GM18870 (cell line): Measurements from ENCODE around the gene NUP43.
A peak's percentile ranks its signal among the peaks of the same experiment; 100 is the strongest.
"Not testable (repeated sequence)": the region's sequence is repeated elsewhere in the genome, so short reads cannot be mapped to it uniquely, and the experiment has no call there.

Source experiments
- ATAC-seq: cut with Tn5 transposase; IDR thresholded peaks from one replicate; pipeline ENCODE4 v1.9.1; 2021; ENCODE audit warnings: moderate library complexity; ENCODE audit not compliant: unreplicated experiment

The NUP43 gene

GRCh38 chr6:149746147-149746946 is at the start of gene NUP43:
TSS of gene NUP43 (minus strand) at chr6:149746529. CDS start at chr6:149746495, 34 bp downstream.
- peak; percentile 52 for ATAC-seq

GRCh38 chr6:149783551-149783950 is 37.2 kb upstream of the NUP43 start:
- no peak for ATAC-seq

- no peak for ATAC-seq
Measured at GRCh38 chr6:149782337-149782736, 36.0 kb upstream of the NUP43 start.

GRCh38 chr6:149781715-149782114 is 35.4 kb upstream of the NUP43 start:
- no peak for ATAC-seq

GRCh38 chr6:149779644-149779963 is 33.3 kb upstream of the NUP43 start:
- no peak for ATAC-seq

- ATAC-seq, result no peak
Measured at GRCh38 chr6:149777624-149778023, 31.3 kb upstream of the NUP43 start.

- ATAC-seq, result no peak
Measured at GRCh38 chr6:149771925-149772324, 25.6 kb upstream of the NUP43 start.

- no peak for ATAC-seq
Measured at GRCh38 chr6:149771185-149771584, 24.9 kb upstream of the NUP43 start.

- ATAC-seq, result no peak
Measured at GRCh38 chr6:149769676-149770075, 23.3 kb upstream of the NUP43 start.

GRCh38 chr6:149766156-149766769 is 19.9 kb upstream of the NUP43 start:
- ATAC-seq, result no peak

- ATAC-seq, result no peak
Measured at GRCh38 chr6:149763866-149764265, 17.5 kb upstream of the NUP43 start.

GRCh38 chr6:149761438-149761837 is 15.1 kb upstream of the NUP43 start:
- ATAC-seq, result peak; percentile 99

- no peak for ATAC-seq
Measured at GRCh38 chr6:149756261-149756636, 9.9 kb upstream of the NUP43 start.

GRCh38 chr6:149755300-149756260 is 9.3 kb upstream of the NUP43 start:
- peak; percentile 71 for ATAC-seq

GRCh38 chr6:149754548-149754947 is 8.2 kb upstream of the NUP43 start:
- no peak for ATAC-seq

GRCh38 chr6:149753374-149753637 is 7.0 kb upstream of the NUP43 start:
- ATAC-seq, result not testable (repeated sequence)

- no peak for ATAC-seq
Measured at GRCh38 chr6:149752600-149753373, 6.5 kb upstream of the NUP43 start.

GRCh38 chr6:149751920-149752319 is 5.6 kb upstream of the NUP43 start:
- not testable (repeated sequence) for ATAC-seq

GRCh38 chr6:149751239-149751638 is 4.9 kb upstream of the NUP43 start:
- no peak for ATAC-seq

GRCh38 chr6:149750136-149750609 is 3.8 kb upstream of the NUP43 start:
- ATAC-seq, result peak; percentile 29

GRCh38 chr6:149749594-149750135 is 3.3 kb upstream of the NUP43 start, which contains the start of gene PCMT1:
TSS of gene PCMT1 (plus strand) at chr6:149749741. CDS start at chr6:149749902, 161 bp downstream.
- ATAC-seq, result peak; percentile 70
